ENCODE results near the gene CPED1. TPM values are rescaled to one million over a fixed set of nuclear protein-coding genes. Genes with fewer than 3 reads are reported as not detected.

CPED1 gene
- polyA plus RNA-seq, 1 donor from 2014 or later, result not detected

GRCh38 chr7:120997882-120998474 is 9.5 kb downstream of the CPED1 start:
- Histone ChIP-seq H3F3A (ENCODE audit: insufficient read depth, low read length, poor library complexity, severe bottlenecking) (no peaks in the 10 kb centered on the region), H2AFZ (ENCODE audit: low read depth, low read length) (no peak overlapping the region), H3K79me2 (replicated peaks; ENCODE audit: insufficient read depth, low read length) (no peaks in the 10 kb centered on the region), H4K20me1 (ENCODE audit: insufficient read depth) (no peaks in the 10 kb centered on the region), H3K36me3 (ENCODE audit: insufficient read depth, low read length) (no peaks in the 10 kb centered on the region), H3K4me3 (ENCODE audit: low read length) (no peak overlapping the region), H3K27me3 (ENCODE audit: insufficient read depth, low read depth, low read length) (no peaks in the 10 kb centered on the region), H3K9ac (ENCODE audit: low read length) (no peak overlapping the region), H3K27ac (ENCODE audit: low read length) (no peak overlapping the region), H3K4me2 (ENCODE audit: low read length) (no peak overlapping the region), H3K9me3 (ENCODE audit: low read length) (no peaks in the 10 kb centered on the region), H3K9me2 (ENCODE audit: insufficient read depth, low read length) (no peaks in the 10 kb centered on the region)
- TF ChIP-seq, protein P1, sequence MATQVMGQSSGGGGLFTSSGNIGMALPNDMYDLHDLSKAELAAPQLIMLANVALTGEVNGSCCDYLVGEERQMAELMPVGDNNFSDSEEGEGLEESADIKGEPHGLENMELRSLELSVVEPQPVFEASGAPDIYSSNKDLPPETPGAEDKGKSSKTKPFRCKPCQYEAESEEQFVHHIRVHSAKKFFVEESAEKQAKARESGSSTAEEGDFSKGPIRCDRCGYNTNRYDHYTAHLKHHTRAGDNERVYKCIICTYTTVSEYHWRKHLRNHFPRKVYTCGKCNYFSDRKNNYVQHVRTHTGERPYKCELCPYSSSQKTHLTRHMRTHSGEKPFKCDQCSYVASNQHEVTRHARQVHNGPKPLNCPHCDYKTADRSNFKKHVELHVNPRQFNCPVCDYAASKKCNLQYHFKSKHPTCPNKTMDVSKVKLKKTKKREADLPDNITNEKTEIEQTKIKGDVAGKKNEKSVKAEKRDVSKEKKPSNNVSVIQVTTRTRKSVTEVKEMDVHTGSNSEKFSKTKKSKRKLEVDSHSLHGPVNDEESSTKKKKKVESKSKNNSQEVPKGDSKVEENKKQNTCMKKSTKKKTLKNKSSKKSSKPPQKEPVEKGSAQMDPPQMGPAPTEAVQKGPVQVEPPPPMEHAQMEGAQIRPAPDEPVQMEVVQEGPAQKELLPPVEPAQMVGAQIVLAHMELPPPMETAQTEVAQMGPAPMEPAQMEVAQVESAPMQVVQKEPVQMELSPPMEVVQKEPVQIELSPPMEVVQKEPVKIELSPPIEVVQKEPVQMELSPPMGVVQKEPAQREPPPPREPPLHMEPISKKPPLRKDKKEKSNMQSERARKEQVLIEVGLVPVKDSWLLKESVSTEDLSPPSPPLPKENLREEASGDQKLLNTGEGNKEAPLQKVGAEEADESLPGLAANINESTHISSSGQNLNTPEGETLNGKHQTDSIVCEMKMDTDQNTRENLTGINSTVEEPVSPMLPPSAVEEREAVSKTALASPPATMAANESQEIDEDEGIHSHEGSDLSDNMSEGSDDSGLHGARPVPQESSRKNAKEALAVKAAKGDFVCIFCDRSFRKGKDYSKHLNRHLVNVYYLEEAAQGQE (IDR thresholded peaks at IDR 0.05; ENCODE audit: borderline replicate concordance), result no peak
- no peak for TF ChIP-seq SMC3 (conservative IDR thresholded peaks at IDR 0.05; ENCODE audit: poor library complexity)

GRCh38 chr7:120998520-120998919 is 10.0 kb downstream of the CPED1 start:
- no peak overlapping the region for H3K4me2 ChIP-seq (ENCODE audit: low read length)
- no peak overlapping the region for H3K9ac ChIP-seq (ENCODE audit: low read length)
- TF ChIP-seq SMC3 (conservative IDR thresholded peaks at IDR 0.05; ENCODE audit: poor library complexity), result no peak
- no peak for TF ChIP-seq TAF1 (IDR thresholded peaks at IDR 0.05; ENCODE audit: low read depth)
- TF ChIP-seq, protein P1 (IDR thresholded peaks at IDR 0.05; ENCODE audit: borderline replicate concordance), result no peak
- no peak for TF ChIP-seq EZH2 (IDR thresholded peaks at IDR 0.05; ENCODE audit: borderline replicate concordance, insufficient read depth, low read length, poor library complexity, severe bottlenecking)
- no peak for TF ChIP-seq POLR2AphosphoS5 (IDR thresholded peaks at IDR 0.05)
- no peak for TF ChIP-seq EP300 (conservative IDR thresholded peaks at IDR 0.05; ENCODE audit: poor library complexity, severe bottlenecking)
- TF ChIP-seq RAD21 (conservative IDR thresholded peaks at IDR 0.05), result no peak
- TF ChIP-seq MXI1 (conservative IDR thresholded peaks at IDR 0.05; ENCODE audit: poor library complexity, severe bottlenecking), result no peak
- TF ChIP-seq, protein P2, sequence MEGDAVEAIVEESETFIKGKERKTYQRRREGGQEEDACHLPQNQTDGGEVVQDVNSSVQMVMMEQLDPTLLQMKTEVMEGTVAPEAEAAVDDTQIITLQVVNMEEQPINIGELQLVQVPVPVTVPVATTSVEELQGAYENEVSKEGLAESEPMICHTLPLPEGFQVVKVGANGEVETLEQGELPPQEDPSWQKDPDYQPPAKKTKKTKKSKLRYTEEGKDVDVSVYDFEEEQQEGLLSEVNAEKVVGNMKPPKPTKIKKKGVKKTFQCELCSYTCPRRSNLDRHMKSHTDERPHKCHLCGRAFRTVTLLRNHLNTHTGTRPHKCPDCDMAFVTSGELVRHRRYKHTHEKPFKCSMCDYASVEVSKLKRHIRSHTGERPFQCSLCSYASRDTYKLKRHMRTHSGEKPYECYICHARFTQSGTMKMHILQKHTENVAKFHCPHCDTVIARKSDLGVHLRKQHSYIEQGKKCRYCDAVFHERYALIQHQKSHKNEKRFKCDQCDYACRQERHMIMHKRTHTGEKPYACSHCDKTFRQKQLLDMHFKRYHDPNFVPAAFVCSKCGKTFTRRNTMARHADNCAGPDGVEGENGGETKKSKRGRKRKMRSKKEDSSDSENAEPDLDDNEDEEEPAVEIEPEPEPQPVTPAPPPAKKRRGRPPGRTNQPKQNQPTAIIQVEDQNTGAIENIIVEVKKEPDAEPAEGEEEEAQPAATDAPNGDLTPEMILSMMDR (IDR thresholded peaks at IDR 0.05; ENCODE audit: poor library complexity, severe bottlenecking), result no peak
- no peaks in the 10 kb centered on the region for H3K9me3 ChIP-seq (ENCODE audit: low read length)
- no peak overlapping the region for H3K4me3 ChIP-seq (ENCODE audit: low read length)
- no peaks in the 10 kb centered on the region for H4K20me1 ChIP-seq (ENCODE audit: insufficient read depth)
- H3K79me2 ChIP-seq (replicated peaks; ENCODE audit: insufficient read depth, low read length), result no peaks in the 10 kb centered on the region
- H3F3A ChIP-seq (ENCODE audit: insufficient read depth, low read length, poor library complexity, severe bottlenecking), result no peaks in the 10 kb centered on the region
- no peaks in the 10 kb centered on the region for H3K9me2 ChIP-seq (ENCODE audit: insufficient read depth, low read length)
- no peaks in the 10 kb centered on the region for H3K36me3 ChIP-seq (ENCODE audit: insufficient read depth, low read length)
- H2AFZ ChIP-seq (ENCODE audit: low read depth, low read length), result no peak overlapping the region
- no peaks in the 10 kb centered on the region for H3K27me3 ChIP-seq (ENCODE audit: insufficient read depth, low read depth, low read length)
- no peak overlapping the region for H3K27ac ChIP-seq (ENCODE audit: low read length)
